OCI-LY7 (cell line): ENCODE data around the gene MACC1.

ENCODE experiments used
- CTCF ChIP-seq: fragments of 200-600 bp; sonication (generic); conservative IDR thresholded peaks from 2 replicates; pipeline ENCODE4 v1.5.1; 2014; ENCODE audit warnings: mild to moderate bottlenecking, antibody characterized with exemption, low read length, moderate library complexity, mixed read lengths
- EZH2phosphoT487 ChIP-seq: fragments of 200-600 bp; sonication (generic); IDR thresholded peaks from 2 replicates; pipeline ENCODE4 v1.6.1; 2018; ENCODE audit warnings: low read depth, borderline replicate concordance, mild to moderate bottlenecking, mixed run types, antibody characterized with exemption, low read length, moderate library complexity, mixed read lengths

GRCh38 chr7:20211376-20211775 is 5.8 kb downstream of the MACC1 start:
- TF ChIP-seq CTCF (no peak), EZH2phosphoT487 (no peak)
